Esophagus squamous epithelium (tissue), 5 donors: ENCODE results near the gene MTSS2. TPM values are rescaled to one million over a fixed set of nuclear protein-coding genes. Genes with fewer than 3 reads are reported as not detected.

Experiments used
- DNase-seq: peaks from one replicate; lab custom pipeline; 2025; lab: John Stamatoyannopoulos, UW
- H3K27ac ChIP-seq, 4 donors: fragments of 200-600 bp; sonication (generic); one replicate each; pipeline ENCODE4 v1.5.1; 2016 to 2019; ENCODE audit warnings: mild to moderate bottlenecking in 1 of 4
- H3K27me3 ChIP-seq, 4 donors: fragments of 200-600 bp; sonication (generic); 1 replicate in 3 of 4; 2 replicates in 1 of 4; pipeline versions ENCODE4 v1.5.1 to v1.6.0; 2017 to 2021; ENCODE audit warnings: antibody characterized with exemption in 1 of 4
- H3K36me3 ChIP-seq, 3 donors: fragments of 200-600 bp; sonication (generic); one replicate each; pipeline ENCODE4 v1.5.1; 2016 to 2019
- H3K4me1 ChIP-seq, 3 donors: fragments of 200-600 bp; sonication (generic); one replicate each; pipeline ENCODE4 v1.5.1; 2017 to 2019
- H3K4me3 ChIP-seq, 4 donors: fragments of 200-600 bp; sonication (generic); 1 replicate in 3 of 4; 2 replicates in 1 of 4; pipeline ENCODE4 v1.5.1; 2016 to 2019; ENCODE audit warnings: mild to moderate bottlenecking in 2 of 4, moderate library complexity in 1 of 4
- H3K9me3 ChIP-seq, 3 donors: fragments of 200-600 bp; sonication (generic); one replicate each; pipeline ENCODE4 v1.5.1; 2016 to 2019
- POLR2A ChIP-seq, 4 donors: fragments of 450-650 bp; IDR thresholded peaks; one replicate each; pipeline ENCODE4 v1.6.1; 2017; ENCODE audit warnings: antibody characterized with exemption in 4 of 4, mild to moderate bottlenecking in 4 of 4, moderate library complexity in 3 of 4
- WGBS, 2 donors: methylation state at CpG; one replicate each; pipeline ENCODE4 v1.1.5; 2018; 5-methylcytosine and 5-hydroxymethylcytosine counted together
- intact Hi-C: fragments of 100-400 bp; cut with DNase I; formaldehyde crosslinking; loops from one replicate; pipeline ENCODE4 v1.15.0; 2022
- total RNA-seq, 4 donors: library from RNA; depleted of rRNA; stranded (reverse); fragments of >200 nt; gene quantifications; one replicate each; pipeline ENCODE4 v1.1.0, GENCODE V29; 2016
- TF ChIP-seq, protein P1 (sequence below), 6 experiments: fragments of 450-650 bp in 4 of 6; fragments of 200-600 bp in 2 of 6; sonication (generic) in 2 of 6; IDR thresholded peaks; one replicate each; pipeline ENCODE4 v1.5.1; 2016 to 2019; ENCODE audit warnings: antibody characterized with exemption in 6 of 6, mild to moderate bottlenecking in 4 of 6, moderate library complexity in 4 of 6
- donor health status: DM: yes; HTN: yes; CAD: no.

The MTSS2 gene
- total RNA-seq, 4 donors from 2014 or later: 15.5 to 39.7 (median 27.5) TPM

DNA sequence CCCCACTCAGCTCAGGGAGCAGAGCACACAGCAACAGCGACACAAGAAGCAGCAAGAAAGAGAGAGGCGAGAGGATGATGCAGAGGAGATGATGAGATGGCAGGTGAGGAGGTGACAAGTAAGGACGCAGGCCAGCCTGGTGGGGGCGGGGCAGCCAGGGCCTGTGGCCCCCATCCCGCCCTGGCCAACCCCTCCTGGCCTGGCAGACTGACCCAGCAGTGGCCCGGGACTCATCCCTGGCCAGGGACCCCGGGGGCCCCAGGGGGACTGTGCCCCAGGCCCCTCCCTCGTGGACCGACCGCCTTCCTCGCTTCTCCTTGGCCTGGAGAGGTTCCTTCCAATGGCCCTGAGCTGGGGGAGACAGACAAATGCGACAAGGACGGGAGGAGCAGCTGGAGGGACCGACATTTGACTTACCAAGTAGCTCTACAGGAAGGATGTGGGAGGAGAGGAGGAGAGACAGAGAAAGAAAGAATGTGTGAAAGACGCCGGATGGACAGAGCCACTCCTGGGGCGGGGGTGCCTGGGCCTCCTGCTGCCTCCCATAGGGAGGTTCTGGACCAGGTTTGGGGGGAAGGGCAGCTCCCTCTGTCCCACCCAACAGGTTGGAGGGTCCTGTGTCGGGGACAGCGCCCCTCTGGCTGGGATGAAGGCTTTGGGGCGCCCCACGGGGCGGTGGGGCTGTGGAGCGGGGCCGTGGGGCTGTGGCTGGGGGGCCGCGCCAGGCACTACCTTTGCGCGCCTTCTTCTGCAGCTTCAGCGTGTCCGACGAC lies 6.8 kb downstream of the MTSS2 start:
- Histone ChIP-seq H3K4me3 (no peak overlapping the region), H3K27me3 (no peaks in the 10 kb centered on the region), H3K36me3 (peaks cover 30 to 77% (median 46%) of the 10 kb centered on the region in 3 donors), H3K9me3 (no peaks in the 10 kb centered on the region), H3K27ac (peak overlapping the region in 2 of 4 donors; percentile 17 to 76), H3K4me1 (peaks cover 29 to 55% (median 40%) of the 10 kb centered on the region in 3 donors)
- 70 to 73% methylated on average over 7 to 15 of the region's 31 CpGs for WGBS, 2 donors
- TF ChIP-seq POLR2A (IDR thresholded peaks at IDR 0.05): no peak
- TF ChIP-seq, protein P1, sequence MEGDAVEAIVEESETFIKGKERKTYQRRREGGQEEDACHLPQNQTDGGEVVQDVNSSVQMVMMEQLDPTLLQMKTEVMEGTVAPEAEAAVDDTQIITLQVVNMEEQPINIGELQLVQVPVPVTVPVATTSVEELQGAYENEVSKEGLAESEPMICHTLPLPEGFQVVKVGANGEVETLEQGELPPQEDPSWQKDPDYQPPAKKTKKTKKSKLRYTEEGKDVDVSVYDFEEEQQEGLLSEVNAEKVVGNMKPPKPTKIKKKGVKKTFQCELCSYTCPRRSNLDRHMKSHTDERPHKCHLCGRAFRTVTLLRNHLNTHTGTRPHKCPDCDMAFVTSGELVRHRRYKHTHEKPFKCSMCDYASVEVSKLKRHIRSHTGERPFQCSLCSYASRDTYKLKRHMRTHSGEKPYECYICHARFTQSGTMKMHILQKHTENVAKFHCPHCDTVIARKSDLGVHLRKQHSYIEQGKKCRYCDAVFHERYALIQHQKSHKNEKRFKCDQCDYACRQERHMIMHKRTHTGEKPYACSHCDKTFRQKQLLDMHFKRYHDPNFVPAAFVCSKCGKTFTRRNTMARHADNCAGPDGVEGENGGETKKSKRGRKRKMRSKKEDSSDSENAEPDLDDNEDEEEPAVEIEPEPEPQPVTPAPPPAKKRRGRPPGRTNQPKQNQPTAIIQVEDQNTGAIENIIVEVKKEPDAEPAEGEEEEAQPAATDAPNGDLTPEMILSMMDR (IDR thresholded peaks at IDR 0.05): no peak
- intact Hi-C loops: loop anchor here (5.0 kb wide), 1 partner anchor 93 kb away; no protein-coding TSS in a partner anchor
- DNase-seq: no peak

DNA sequence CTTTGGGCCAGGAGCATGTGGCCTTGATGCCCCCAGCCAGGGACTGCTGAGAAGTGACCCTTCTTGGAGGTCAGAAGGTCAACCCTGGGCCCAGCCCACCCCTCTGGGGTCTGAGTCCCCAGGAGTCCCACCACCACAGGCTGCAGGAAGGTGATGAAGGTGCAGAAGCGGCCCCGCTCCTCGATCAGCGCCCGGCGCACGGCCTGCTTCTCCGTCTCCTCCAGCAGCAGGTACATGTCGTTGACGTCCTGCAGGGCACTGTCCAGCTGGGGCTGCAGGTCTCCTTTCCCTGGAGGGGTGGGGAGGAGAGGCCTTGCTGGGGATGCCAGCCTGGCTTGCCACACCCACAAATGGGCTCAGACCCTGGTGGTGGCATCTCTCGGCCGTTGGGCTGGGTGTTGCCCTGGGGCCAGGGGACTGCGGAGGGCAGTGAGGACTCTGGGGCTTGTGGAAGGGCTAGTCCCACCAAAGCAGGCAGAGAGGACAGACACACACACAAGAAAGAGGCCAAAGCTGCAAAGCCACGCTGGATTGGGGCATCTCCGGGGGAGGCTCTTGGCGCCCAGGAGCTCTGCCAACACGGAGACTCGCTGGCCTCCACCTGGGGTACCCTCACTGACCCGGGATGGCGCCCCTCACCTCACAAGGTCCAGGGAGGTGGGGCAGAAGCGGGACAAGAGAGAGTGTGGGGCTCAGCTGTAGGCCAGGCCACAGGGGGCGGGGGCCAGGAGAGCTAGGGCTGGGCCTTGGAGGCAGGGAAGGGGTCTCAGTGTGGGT lies 7.5 kb downstream of the MTSS2 start:
- Histone ChIP-seq H3K4me3 (no peak overlapping the region), H3K27ac (peak overlapping the region in 1 of 4 donors; percentile 19), H3K36me3 (peaks cover 30 to 82% (median 46%) of the 10 kb centered on the region in 3 donors), H3K27me3 (no peaks in the 10 kb centered on the region), H3K9me3 (no peaks in the 10 kb centered on the region), H3K4me1 (peaks cover 22 to 47% (median 33%) of the 10 kb centered on the region in 3 donors)
- intact Hi-C loops: loop anchor here (5.0 kb wide), 1 partner anchor 94 kb away; no protein-coding TSS in a partner anchor
- no peak for TF ChIP-seq POLR2A (IDR thresholded peaks at IDR 0.05)
- TF ChIP-seq, protein P1 (IDR thresholded peaks at IDR 0.05): no peak
- no peak for DNase-seq
- WGBS, 2 donors: 83 to 84% methylated on average over 7 to 16 of the region's 22 CpGs

DNA sequence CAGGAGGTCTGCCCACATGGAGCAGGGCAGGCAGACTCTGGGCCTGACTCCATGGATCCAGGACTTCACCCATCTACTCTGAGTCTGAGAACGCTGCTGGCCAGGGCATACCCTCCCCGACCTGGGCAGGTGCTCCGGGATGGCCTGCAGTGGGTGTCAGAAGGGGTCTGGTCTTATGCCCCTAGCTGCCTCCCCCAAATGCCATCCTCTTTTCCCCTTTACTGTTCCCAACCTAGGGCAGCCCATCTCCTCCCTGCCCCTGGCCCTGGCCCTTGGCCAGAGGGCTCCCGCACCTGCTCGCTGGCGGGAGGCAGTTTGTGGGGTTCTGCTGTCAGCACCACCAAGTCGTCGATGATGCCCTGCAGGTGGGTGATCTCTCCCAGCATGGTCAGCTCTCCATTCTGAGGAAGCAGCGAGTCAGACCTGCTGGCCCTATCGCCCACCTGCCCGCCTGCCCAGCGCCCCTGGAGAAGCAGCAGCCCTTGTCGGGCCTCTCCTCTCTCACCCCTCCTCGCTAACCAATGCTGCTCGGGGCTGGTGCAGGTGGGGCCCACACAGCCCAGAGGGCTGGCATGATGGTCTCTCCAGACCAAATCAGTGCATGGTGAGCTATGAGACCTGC lies 8.2 kb downstream of the MTSS2 start:
- no peaks in the 10 kb centered on the region for H3K9me3 ChIP-seq
- H3K36me3 ChIP-seq: peaks cover 30 to 84% (median 46%) of the 10 kb centered on the region in 3 donors
- intact Hi-C loops: loop anchor here (5.0 kb wide), 1 partner anchor 95 kb away; no protein-coding TSS in a partner anchor
- 84 to 90% methylated on average over 3 to 13 of the region's 15 CpGs for WGBS, 2 donors
- no peak for TF ChIP-seq POLR2A (IDR thresholded peaks at IDR 0.05)
- peak overlapping the region in 1 of 4 donors; percentile 34 for H3K27ac ChIP-seq
- DNase-seq: no peak
- no peak overlapping the region for H3K4me3 ChIP-seq
- H3K27me3 ChIP-seq: no peaks in the 10 kb centered on the region
- H3K4me1 ChIP-seq: peaks cover 16 to 40% (median 26%) of the 10 kb centered on the region in 3 donors

DNA sequence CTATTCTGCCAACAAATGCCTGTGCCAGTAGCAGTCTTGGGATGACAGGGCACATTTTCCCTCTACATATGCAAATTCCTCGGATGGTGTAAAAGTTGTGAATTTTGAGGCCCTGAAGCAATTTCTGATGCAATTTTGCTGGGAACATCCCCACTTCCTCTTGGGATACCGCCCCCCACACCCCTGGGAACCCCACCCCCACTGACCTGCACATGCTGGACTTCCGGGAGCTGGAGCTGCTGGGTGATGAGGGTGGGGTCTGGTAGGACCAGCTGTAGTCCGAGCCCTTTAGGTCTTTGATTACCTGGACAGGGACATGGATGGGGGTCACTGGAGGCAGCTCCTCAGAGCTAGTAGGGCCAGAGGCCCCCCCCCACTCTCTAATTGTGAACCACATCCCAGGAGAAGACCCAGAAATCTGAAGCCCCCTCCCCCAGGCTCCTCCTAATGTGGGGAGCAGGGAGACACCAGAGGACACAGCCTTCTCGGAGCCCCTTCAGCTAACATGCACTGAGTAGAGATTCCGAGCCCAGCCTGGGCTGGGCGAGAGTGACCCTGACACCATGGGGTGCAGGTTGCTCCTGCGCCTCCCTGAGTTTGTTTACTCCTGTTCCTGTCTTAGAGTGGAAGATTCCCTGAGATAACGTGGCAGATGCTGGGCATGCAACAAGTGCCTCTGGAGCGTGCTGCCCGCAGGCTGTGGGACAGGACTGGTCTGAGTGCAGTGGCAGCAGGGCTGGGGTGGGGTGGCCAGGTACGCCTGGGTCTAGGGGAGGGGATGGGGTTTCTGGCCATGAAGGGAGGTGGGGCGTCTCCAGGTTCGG lies 9.0 kb downstream of the MTSS2 start:
- 73% methylated on average over 4 of the region's 14 CpGs for WGBS, 2 donors
- intact Hi-C loops: loop anchor here (5.0 kb wide), 1 partner anchor 95 kb away; no protein-coding TSS in a partner anchor
- Histone ChIP-seq H3K4me1 (peaks cover 8 to 33% (median 18%) of the 10 kb centered on the region in 3 donors), H3K27ac (peak overlapping the region in 3 of 4 donors; percentile 7 to 52 (median 20)), H3K4me3 (no peak overlapping the region), H3K36me3 (peaks cover 30 to 91% (median 46%) of the 10 kb centered on the region in 3 donors), H3K27me3 (no peaks in the 10 kb centered on the region), H3K9me3 (no peaks in the 10 kb centered on the region)
- TF ChIP-seq, protein P1 (IDR thresholded peaks at IDR 0.05): no peak
- TF ChIP-seq POLR2A (IDR thresholded peaks at IDR 0.05): no peak
- no peak for DNase-seq
